NB4 (cell line): ENCODE data around the gene GPLD1.

Experiments used
- CTCF ChIP-seq: IDR thresholded peaks from one replicate; pipeline ENCODE4 v1.5.1; 2012; ENCODE audit warnings: low read depth, low read length
- MYC ChIP-seq: IDR thresholded peaks from 2 replicates; pipeline ENCODE4 v1.6.1; 2011; ENCODE audit warnings: low read depth, low read length
- POLR2A ChIP-seq: IDR thresholded peaks from 2 replicates; pipeline ENCODE4 v1.6.1; 2011; ENCODE audit warnings: mild to moderate bottlenecking; ENCODE audit not compliant: insufficient read length; ENCODE audit errors: extremely low read depth

GRCh38 chr6:24500683-24501082 is 11.3 kb upstream of the GPLD1 start:
- TF ChIP-seq POLR2A (no peak), CTCF (no peak), MYC (no peak)
